CD4-positive, alpha-beta memory T cell (primary cell): ENCODE results near the gene GNPDA1. TPM values are rescaled to one million over a fixed set of nuclear protein-coding genes. Genes with fewer than 3 reads are reported as not detected.

Experiments
- CTCF ChIA-PET: fragments of 350-600 bp; sonication (Branson Sonifier 250); formaldehyde crosslinking; loops from one replicate; lab custom pipeline; 2021; ENCODE audit warnings: inconsistent platforms; ENCODE audit not compliant: partially characterized antibody; lab: Charles Lee
- POLR2A ChIA-PET: fragments of 350-600 bp; sonication (Branson Sonifier 250); formaldehyde crosslinking; loops from one replicate; lab custom pipeline; 2021; ENCODE audit not compliant: partially characterized antibody; lab: Charles Lee
- DNase-seq, 5 donors: peaks; one replicate each; pipeline versions ENCODE4 v3.0.0 to v3.0.0-alpha.2; 2020 to 2022; ENCODE audit warnings: mixed read lengths in 1 of 5
- H3K27ac ChIP-seq: one replicate; pipeline ENCODE4 v1.7.0; 2013; ENCODE audit warnings: low read depth, low read length
- H3K27me3 ChIP-seq: 2 replicates; pipeline ENCODE4 v1.7.0; 2013; ENCODE audit warnings: mild to moderate bottlenecking, low read length, moderate library complexity; ENCODE audit not compliant: insufficient read depth
- H3K36me3 ChIP-seq: 2 replicates; pipeline ENCODE4 v1.7.0; 2013; ENCODE audit warnings: mild to moderate bottlenecking, low read length, moderate library complexity; ENCODE audit not compliant: insufficient read depth
- H3K4me1 ChIP-seq: 2 replicates; pipeline ENCODE4 v1.7.0; 2013; ENCODE audit warnings: mild to moderate bottlenecking, low read length, moderate library complexity; ENCODE audit not compliant: insufficient read depth
- H3K4me3 ChIP-seq, 2 donors: one replicate each; pipeline ENCODE4 v1.7.0; 2013; ENCODE audit warnings: low read length in 2 of 2, mild to moderate bottlenecking in 1 of 2
- H3K9me3 ChIP-seq, 2 donors: one replicate each; pipeline ENCODE4 v1.7.0; 2013; ENCODE audit warnings: low read length in 2 of 2, control low read depth in 1 of 2; ENCODE audit not compliant: control insufficient read depth in 1 of 2
- H3K27ac Mint-ChIP-seq, 7 donors: one replicate each; pipeline ENCODE4 v1.8.0; 2020 to 2021; ENCODE audit warnings: mixed read lengths in 7 of 7, mild to moderate bottlenecking in 6 of 7, inconsistent platforms in 3 of 7, moderate library complexity in 3 of 7
- H3K27me3 Mint-ChIP-seq, 2 donors: one replicate each; pipeline ENCODE4 v1.8.0; 2020 to 2021; ENCODE audit warnings: mixed read lengths in 2 of 2
- H3K36me3 Mint-ChIP-seq, 2 donors: one replicate each; pipeline ENCODE4 v1.8.0; 2020 to 2021; ENCODE audit warnings: mixed read lengths in 2 of 2, inconsistent platforms in 1 of 2, mild to moderate bottlenecking in 1 of 2
- H3K4me1 Mint-ChIP-seq, 4 donors: one replicate each; pipeline ENCODE4 v1.8.0; 2020 to 2021; ENCODE audit warnings: mixed read lengths in 4 of 4, mild to moderate bottlenecking in 1 of 4
- H3K4me3 Mint-ChIP-seq, 8 donors: one replicate each; pipeline ENCODE4 v1.8.0; 2020 to 2021; ENCODE audit warnings: mixed read lengths in 8 of 8, mild to moderate bottlenecking in 7 of 8, moderate library complexity in 6 of 8, inconsistent platforms in 3 of 8
- H3K9me3 Mint-ChIP-seq, 8 donors: one replicate each; pipeline ENCODE4 v1.8.0; 2020 to 2021; ENCODE audit warnings: mixed read lengths in 8 of 8, mild to moderate bottlenecking in 5 of 8, inconsistent platforms in 3 of 8, moderate library complexity in 1 of 8
- intact Hi-C: fragments of 100-400 bp; cut with micrococcal nuclease; formaldehyde crosslinking; loops from one replicate; pipeline ENCODE4 v1.15.1; 2023
- polyA plus RNA-seq, 2 donors: library from polyadenylated mRNA; unstranded; fragments of 300-500 nt; fragmentation: Illumina TruSeq; gene quantifications; one replicate each; pipeline ENCODE4 v1.2.3, GENCODE V29; 2021
- total RNA-seq, 2 experiments: library from RNA; stranded (reverse); gene quantifications; one replicate each; pipeline ENCODE4 v1.2.3, GENCODE V29; 2021

Gene GNPDA1
- total and polyA plus RNA-seq, 4 experiments from 2014 or later = 23.0 to 38.6 (median 24.9) TPM

- Histone ChIP-seq H3K9me3 (no peaks in the 10 kb centered on the region), H3K36me3 (no peaks in the 10 kb centered on the region), H3K27ac (no peak overlapping the region), H3K4me1 (peaks cover 45% of the 10 kb centered on the region), H3K4me3 (peak overlapping the region in 1 of 2 donors; percentile 20), H3K27me3 (no peaks in the 10 kb centered on the region)
- intact Hi-C loops = no loop called here
- H3K4me3 Mint-ChIP-seq = peak overlapping the region; percentile 50 to 79 (median 70)
- DNase-seq = no peak
- ChIA-PET POLR2A (interaction anchor here (0.7 to 7.3 kb wide), 11 partner anchors 11 to 276 kb away, joined by 3 to 103 read pairs (median 14); partner anchors contain the start of genes ARAP3, DELE1, PCDH1 and RNF14), CTCF (interaction anchor here (0.7 to 9.0 kb wide), 13 partner anchors 12 to 265 kb away, joined by 3 to 250 read pairs (median 17); partner anchors contain the start of genes DELE1, PCDH1 and RNF14)
- H3K36me3 Mint-ChIP-seq = peaks cover 0 to 4% of the 10 kb centered on the region in 2 donors
- no peaks in the 10 kb centered on the region for H3K9me3 Mint-ChIP-seq
- H3K27me3 Mint-ChIP-seq = no peaks in the 10 kb centered on the region
- H3K4me1 Mint-ChIP-seq = peaks cover 28 to 52% (median 42%) of the 10 kb centered on the region in 4 donors
- peak overlapping the region; percentile 11 to 83 (median 48) for H3K27ac Mint-ChIP-seq
These were observed 54.2 kb downstream of the GNPDA1 start for GRCh38 chr5:141958546-141959172.

DNA sequence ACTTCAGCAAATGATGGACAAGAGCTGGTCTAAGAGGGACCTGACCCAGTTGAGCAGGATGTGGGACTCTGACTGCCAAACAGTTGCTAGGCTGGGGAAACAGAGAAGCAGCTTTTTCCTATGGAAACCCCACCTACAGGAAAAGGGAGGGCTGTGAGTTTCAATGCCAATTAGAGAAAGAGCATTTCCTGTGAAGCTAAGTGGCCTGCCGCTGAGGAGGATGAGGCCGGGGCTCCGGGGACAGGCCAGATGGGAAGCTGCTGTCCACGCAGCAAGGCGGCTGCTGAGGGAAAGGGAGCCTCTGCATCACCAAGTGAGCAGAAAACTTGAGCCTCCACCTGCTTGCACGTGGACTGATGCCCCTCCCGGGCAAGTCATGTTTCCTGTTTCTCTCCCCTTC, 54.7 kb downstream of the GNPDA1 start, which contains the start of gene PCDH12:
Gene PCDH12, minus strand, starts transcription at position 90 of the 400 bp plus-strand sequence. CDS start 351 bp downstream, outside the sequence.
- DNase-seq = no peak
- no peaks in the 10 kb centered on the region for H3K36me3 ChIP-seq
- no peaks in the 10 kb centered on the region for H3K27me3 ChIP-seq
- H3K4me3 Mint-ChIP-seq = peak within 1 kb of the TSS; percentile 50 to 79 (median 70)
- intact Hi-C loops = no loop called here
- H3K4me1 ChIP-seq = peaks cover 45% of the 10 kb centered on the region
- H3K9me3 Mint-ChIP-seq = no peaks in the 10 kb centered on the region
- CTCF ChIA-PET = interaction anchor here (0.7 to 9.0 kb wide), 10 partner anchors 13 to 264 kb away, joined by 3 to 250 read pairs (median 6); partner anchors contain the start of genes DELE1, PCDH1 and RNF14
- H3K4me3 ChIP-seq = peak within 1 kb of the TSS in 1 of 2 donors; percentile 20
- H3K27ac ChIP-seq = no peak within 1 kb of the TSS
- no peaks in the 10 kb centered on the region for H3K27me3 Mint-ChIP-seq
- H3K36me3 Mint-ChIP-seq = peaks cover 0 to 4% of the 10 kb centered on the region in 2 donors
- no peaks in the 10 kb centered on the region for H3K9me3 ChIP-seq
- H3K4me1 Mint-ChIP-seq = peaks cover 28 to 52% (median 42%) of the 10 kb centered on the region in 4 donors
- POLR2A ChIA-PET = interaction anchor here (0.7 to 7.3 kb wide), 9 partner anchors 11 to 266 kb away, joined by 3 to 103 read pairs (median 10); partner anchors contain the start of genes DELE1 and RNF14
- H3K27ac Mint-ChIP-seq = peak within 1 kb of the TSS; percentile 11 to 83 (median 67)

DNA sequence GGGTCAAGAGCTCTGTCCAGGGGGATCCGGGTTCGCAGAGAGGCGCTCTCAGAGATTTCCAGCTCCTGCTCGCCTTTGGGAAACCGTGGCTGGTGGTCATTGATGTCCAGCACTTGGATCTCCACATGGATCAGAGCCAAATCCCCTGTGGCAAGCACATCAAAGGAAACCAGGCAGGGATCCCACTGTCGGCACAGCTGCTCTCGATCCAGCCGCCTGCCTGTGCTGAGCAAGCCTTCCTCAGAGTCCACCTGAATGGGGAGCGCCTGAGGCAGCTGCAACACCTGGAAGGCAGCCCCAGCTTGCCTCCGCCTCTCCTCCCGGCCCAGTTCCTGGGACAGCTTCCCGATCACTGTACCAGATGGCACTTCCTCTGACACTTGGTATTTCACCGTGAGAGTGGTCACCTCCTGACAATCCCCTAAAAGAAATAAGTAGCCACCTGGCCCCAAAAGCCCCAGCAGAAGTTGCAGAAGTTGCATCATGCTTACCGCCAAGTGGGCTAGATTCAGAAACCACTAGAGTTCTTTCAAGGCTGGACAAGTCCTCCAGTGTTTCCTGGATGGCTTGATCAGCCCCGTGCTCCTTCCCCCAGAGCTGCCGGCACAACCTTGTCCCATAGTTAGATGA, 55.3 kb downstream of the GNPDA1 start:
- intact Hi-C loops = no loop called here
- no peak for DNase-seq
- peaks cover 28 to 52% (median 42%) of the 10 kb centered on the region in 4 donors for H3K4me1 Mint-ChIP-seq
- peaks cover 45% of the 10 kb centered on the region for H3K4me1 ChIP-seq
- H3K27me3 Mint-ChIP-seq = no peaks in the 10 kb centered on the region
- no peaks in the 10 kb centered on the region for H3K27me3 ChIP-seq
- H3K36me3 Mint-ChIP-seq = peaks cover 0 to 4% of the 10 kb centered on the region in 2 donors
- H3K27ac Mint-ChIP-seq = peak overlapping the region in 5 of 7 donors; percentile 17 to 83 (median 61)
- H3K27ac ChIP-seq = no peak overlapping the region
- H3K9me3 ChIP-seq = no peaks in the 10 kb centered on the region
- no peaks in the 10 kb centered on the region for H3K36me3 ChIP-seq
- no peaks in the 10 kb centered on the region for H3K9me3 Mint-ChIP-seq
- ChIA-PET CTCF (interaction anchor here (0.9 to 9.0 kb wide), 10 partner anchors 13 to 264 kb away, joined by 3 to 250 read pairs (median 6); partner anchors contain the start of genes DELE1, PCDH1 and RNF14), POLR2A (interaction anchor here (1.0 to 7.3 kb wide), 8 partner anchors 12 to 265 kb away, joined by 3 to 103 read pairs (median 12); partner anchors contain the start of genes DELE1 and RNF14)
- peak overlapping the region in 1 of 2 donors; percentile 20 for H3K4me3 ChIP-seq
- peak overlapping the region in 5 of 8 donors; percentile 13 to 79 (median 65) for H3K4me3 Mint-ChIP-seq

- Histone ChIP-seq H3K4me1 (peaks cover 23% of the 10 kb centered on the region), H3K36me3 (no peaks in the 10 kb centered on the region), H3K27me3 (no peaks in the 10 kb centered on the region), H3K27ac (no peak overlapping the region), H3K9me3 (no peaks in the 10 kb centered on the region), H3K4me3 (no peak overlapping the region)
- POLR2A ChIA-PET = no interaction called here
- Mint-ChIP-seq H3K27ac (no peak overlapping the region), H3K36me3 (peaks cover 2 to 4% of the 10 kb centered on the region in 2 donors), H3K9me3 (no peaks in the 10 kb centered on the region), H3K4me3 (no peak overlapping the region), H3K4me1 (peaks cover 16 to 35% (median 29%) of the 10 kb centered on the region in 4 donors), H3K27me3 (no peaks in the 10 kb centered on the region)
- CTCF ChIA-PET = interaction anchor here (1.5 to 2.0 kb wide), 3 partner anchors 14 to 74 kb away, joined by 5 to 6 read pairs (median 6); partner anchors contain the start of gene RNF14
- no peak for DNase-seq
- intact Hi-C loops = no loop called here
These were observed 58.6 kb downstream of the GNPDA1 start for GRCh38 chr5:141954194-141954593.

DNA sequence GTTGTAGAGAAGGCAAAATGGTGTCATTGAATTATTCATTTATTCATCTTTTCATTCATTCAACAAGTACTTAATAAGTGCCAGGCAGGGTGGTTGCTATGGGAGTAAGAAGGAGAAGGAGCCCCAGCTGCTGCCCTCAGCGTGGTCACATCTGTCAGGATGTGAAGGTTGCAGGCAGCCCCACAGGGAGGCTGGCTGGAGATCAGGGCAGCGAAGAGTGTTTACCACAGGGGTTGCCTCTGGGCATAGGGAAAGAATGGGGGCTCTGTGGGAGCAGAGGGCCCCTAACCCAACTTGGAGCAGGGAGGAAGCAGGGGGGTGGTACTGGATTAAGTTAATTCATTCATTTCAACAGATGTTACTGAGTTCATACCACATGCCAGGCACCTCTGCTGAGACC, 60.8 kb downstream of the GNPDA1 start:
- ChIA-PET POLR2A (no interaction called here), CTCF (no interaction called here)
- Histone ChIP-seq H3K9me3 (no peaks in the 10 kb centered on the region), H3K4me3 (no peak overlapping the region), H3K27me3 (no peaks in the 10 kb centered on the region), H3K36me3 (no peaks in the 10 kb centered on the region), H3K27ac (no peak overlapping the region), H3K4me1 (peaks cover 5% of the 10 kb centered on the region)
- Mint-ChIP-seq H3K36me3 (peaks cover 2 to 4% of the 10 kb centered on the region in 2 donors), H3K4me3 (peak overlapping the region in 1 of 8 donors; percentile 52), H3K9me3 (no peaks in the 10 kb centered on the region), H3K27ac (peak overlapping the region in 4 of 7 donors; percentile 29 to 90 (median 33)), H3K4me1 (peaks cover 3 to 18% (median 12%) of the 10 kb centered on the region in 4 donors), H3K27me3 (no peaks in the 10 kb centered on the region)
- intact Hi-C loops = no loop called here
- no peak for DNase-seq

DNA sequence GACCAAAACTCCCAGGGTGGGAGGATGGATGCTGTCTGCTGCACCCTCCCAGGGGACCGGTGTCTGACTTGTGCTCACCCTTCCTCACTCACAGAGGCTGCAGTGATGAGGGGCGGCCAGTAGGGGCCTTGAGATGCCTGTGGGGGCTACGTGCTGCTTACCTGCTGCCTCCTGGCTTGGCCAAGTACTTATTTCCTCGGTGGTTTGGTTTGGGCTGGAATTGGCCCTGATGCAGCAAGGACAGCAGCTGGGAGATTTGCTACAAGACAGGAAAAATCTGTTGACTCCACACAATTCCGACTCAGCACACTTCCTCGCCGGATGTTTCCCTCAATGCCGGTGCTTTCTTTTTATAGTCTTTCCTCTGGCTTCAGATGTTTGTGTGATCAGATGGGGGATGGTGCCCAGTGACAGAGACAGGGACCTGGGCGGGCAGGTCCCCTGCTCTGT, 61.5 kb downstream of the GNPDA1 start:
- Mint-ChIP-seq H3K27ac (peak overlapping the region in 2 of 7 donors; percentile 37 to 90), H3K4me3 (peak overlapping the region in 6 of 8 donors; percentile 22 to 53 (median 43)), H3K27me3 (no peaks in the 10 kb centered on the region), H3K36me3 (peaks cover 1 to 2% of the 10 kb centered on the region in 2 donors), H3K4me1 (peaks cover 3 to 16% (median 11%) of the 10 kb centered on the region in 4 donors), H3K9me3 (no peaks in the 10 kb centered on the region)
- no peak for DNase-seq
- H3K27me3 ChIP-seq = no peaks in the 10 kb centered on the region
- H3K27ac ChIP-seq = no peak overlapping the region
- no peaks in the 10 kb centered on the region for H3K9me3 ChIP-seq
- ChIA-PET CTCF (interaction anchor here (1.0 kb wide), 2 partner anchors 9 to 17 kb away, joined by 4 to 5 read pairs; partner anchors contain the start of gene RNF14), POLR2A (interaction anchor here (1.1 kb wide), 1 partner anchor 9 kb away, joined by 7 read pairs; no protein-coding TSS in a partner anchor)
- peaks cover 5% of the 10 kb centered on the region for H3K4me1 ChIP-seq
- intact Hi-C loops = no loop called here
- no peak overlapping the region for H3K4me3 ChIP-seq
- H3K36me3 ChIP-seq = no peaks in the 10 kb centered on the region
